Neuronal stem cell (in vitro differentiated cells): Measurements from ENCODE around the gene PTPRJ.

ENCODE experiments used
- DNase-seq: peaks from one replicate; pipeline ENCODE4 v3.0.0-alpha.2; 2013; ENCODE audit warnings: low spot score
- H2AFZ ChIP-seq: one replicate; pipeline ENCODE4 v1.6.1; 2013; ENCODE audit warnings: mild to moderate bottlenecking, low read length, inconsistent platforms
- H2AK5ac ChIP-seq: 2 replicates; pipeline ENCODE4 v1.6.1; 2013; ENCODE audit warnings: low read depth, mild to moderate bottlenecking, inconsistent platforms, low read length, moderate library complexity, mixed read lengths
- H2BK120ac ChIP-seq: 2 replicates; pipeline ENCODE4 v1.6.1; 2013; ENCODE audit warnings: low read depth, mild to moderate bottlenecking, inconsistent platforms, low read length, moderate library complexity, mixed read lengths
- H2BK12ac ChIP-seq: one replicate; pipeline ENCODE4 v1.6.1; 2013; ENCODE audit warnings: low read length, inconsistent platforms
- H2BK15ac ChIP-seq: 2 replicates; pipeline ENCODE4 v1.6.1; 2013; ENCODE audit warnings: mild to moderate bottlenecking, low read length, inconsistent platforms, mixed read lengths
- H2BK5ac ChIP-seq: one replicate; pipeline ENCODE4 v1.6.1; 2013; ENCODE audit warnings: inconsistent platforms, mild to moderate bottlenecking, low read length, moderate library complexity
- H3K14ac ChIP-seq: one replicate; pipeline ENCODE4 v1.6.1; 2013; ENCODE audit warnings: low read length, inconsistent platforms
- H3K18ac ChIP-seq: 2 replicates; pipeline ENCODE4 v1.6.1; 2013; ENCODE audit warnings: low read length, inconsistent platforms
- H3K23ac ChIP-seq: 2 replicates; pipeline ENCODE4 v1.6.1; 2013; ENCODE audit warnings: low read depth, mild to moderate bottlenecking, mixed read lengths, low read length, inconsistent platforms; ENCODE audit not compliant: poor library complexity
- H3K27ac ChIP-seq: replicated peaks from 3 replicates; pipeline ENCODE4 v1.5.1; 2013; ENCODE audit warnings: low read length, inconsistent platforms
- H3K27me3 ChIP-seq, 3 experiments: 2 replicates each; pipeline ENCODE4 v1.6.1; 2013; ENCODE audit warnings: low read length in 3 of 3, mild to moderate bottlenecking in 2 of 3, inconsistent platforms in 1 of 3, low read depth in 1 of 3, mixed read lengths in 1 of 3, moderate library complexity in 1 of 3; ENCODE audit not compliant: control insufficient read depth in 3 of 3, insufficient read depth in 3 of 3
- H3K36me3 ChIP-seq, 2 donors: replicated peaks in 1 of 2; 2 replicates each; pipeline ENCODE4 v1.6.1; 2013; ENCODE audit warnings: low read length in 2 of 2; ENCODE audit not compliant: control insufficient read depth in 2 of 2, insufficient read depth in 2 of 2
- H3K4ac ChIP-seq: 2 replicates; pipeline ENCODE4 v1.6.1; 2013; ENCODE audit warnings: inconsistent platforms, mild to moderate bottlenecking, low read length, moderate library complexity
- H3K4me1 ChIP-seq, 2 donors: 1 replicate in 1 of 2; 2 replicates in 1 of 2; pipeline ENCODE4 v1.6.1; 2013; ENCODE audit warnings: low read length in 2 of 2, low read depth in 1 of 2; ENCODE audit not compliant: control insufficient read depth in 2 of 2, insufficient read depth in 1 of 2
- H3K4me2 ChIP-seq: one replicate; pipeline ENCODE4 v1.6.1; 2013; ENCODE audit warnings: mild to moderate bottlenecking, low read length, inconsistent platforms; ENCODE audit not compliant: insufficient read depth, poor library complexity, severe bottlenecking
- H3K4me3 ChIP-seq, 2 donors: 2 replicates each; pipeline ENCODE4 v1.5.1; 2013; ENCODE audit warnings: low read length in 2 of 2, mild to moderate bottlenecking in 2 of 2, inconsistent platforms in 1 of 2, moderate library complexity in 1 of 2
- H3K79me1 ChIP-seq: one replicate; pipeline ENCODE4 v1.6.1; 2013; ENCODE audit warnings: low read depth, mild to moderate bottlenecking, inconsistent platforms, low read length, moderate library complexity
- H3K9ac ChIP-seq: one replicate; pipeline ENCODE4 v1.6.1; 2013; ENCODE audit warnings: mild to moderate bottlenecking, low read depth, low read length, inconsistent platforms; ENCODE audit not compliant: poor library complexity
- H3K9me3 ChIP-seq, 2 donors: replicated peaks in 1 of 2; 2 replicates each; pipeline versions ENCODE3 to v1.6.1; 2013; ENCODE audit warnings: low read length in 2 of 2, mild to moderate bottlenecking in 2 of 2, inconsistent platforms in 1 of 2, low read depth in 1 of 2, mixed read lengths in 1 of 2, moderate library complexity in 1 of 2; ENCODE audit not compliant: control insufficient read depth in 2 of 2, insufficient read depth in 1 of 2
- H4K8ac ChIP-seq: one replicate; pipeline ENCODE4 v1.6.1; 2013; ENCODE audit warnings: low read depth, mild to moderate bottlenecking, inconsistent platforms, low read length, moderate library complexity
- H4K91ac ChIP-seq: one replicate; pipeline ENCODE4 v1.6.1; 2013; ENCODE audit warnings: low read length, low read depth, mild to moderate bottlenecking, inconsistent platforms; ENCODE audit not compliant: poor library complexity
- WGBS, 2 donors: extraction: QIAGEN DNeasy Blood & Tissue Kit; methylation state at CpG; one replicate each; pipeline ENCODE4 v1.1.7; 2013; ENCODE audit warnings: missing lambda C conversion rate in 2 of 2, mixed read lengths in 1 of 2; ENCODE audit not compliant: insufficient read length in 2 of 2, insufficient replicate concordance in 1 of 2; ENCODE audit errors: extremely low coverage in 2 of 2; 5-methylcytosine and 5-hydroxymethylcytosine counted together

Gene PTPRJ

DNA sequence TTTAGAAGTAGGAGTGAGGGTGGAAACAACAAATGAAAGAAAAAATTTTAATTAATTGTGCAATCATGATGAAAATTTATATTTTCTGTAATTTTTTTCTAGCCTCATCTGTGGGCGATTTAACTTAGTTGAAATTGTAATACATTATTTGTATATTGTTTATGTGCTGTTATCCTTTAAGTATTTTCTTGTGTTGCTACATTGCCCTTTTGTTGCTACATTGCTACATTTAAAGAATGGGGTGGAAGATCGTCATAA lies 130.1 kb downstream of the PTPRJ start:
- H3K27me3 ChIP-seq: no peaks in the 10 kb centered on the region
- no CpG with 5 or more reads among the region's 2 CpGs for WGBS, 2 donors
- peaks cover 0 to 2% of the 10 kb centered on the region in 2 donors for H3K36me3 ChIP-seq
- peaks cover 3 to 17% of the 10 kb centered on the region in 2 donors for H3K9me3 ChIP-seq
- no peak overlapping the region for H3K4me3 ChIP-seq
- no peak overlapping the region for H2AK5ac ChIP-seq
- no peak overlapping the region for H3K23ac ChIP-seq
- H3K27ac ChIP-seq: no peak overlapping the region
- H3K4me2 ChIP-seq: no peak overlapping the region
- H3K9ac ChIP-seq: no peak overlapping the region
- no peak overlapping the region for H4K8ac ChIP-seq
- peaks cover 3% of the 10 kb centered on the region for H3K79me1 ChIP-seq
- H3K4me1 ChIP-seq: peaks cover 9 to 10% of the 10 kb centered on the region in 2 donors
- no peak overlapping the region for H2BK120ac ChIP-seq
- H2BK15ac ChIP-seq: no peak overlapping the region
- no peak overlapping the region for H2AFZ ChIP-seq
- H3K18ac ChIP-seq: no peak overlapping the region
- no peak overlapping the region for H3K4ac ChIP-seq
- DNase-seq: no peak
- H2BK5ac ChIP-seq: no peak overlapping the region
- H4K91ac ChIP-seq: no peak overlapping the region
- no peak overlapping the region for H3K14ac ChIP-seq
- H2BK12ac ChIP-seq: no peak overlapping the region

DNA sequence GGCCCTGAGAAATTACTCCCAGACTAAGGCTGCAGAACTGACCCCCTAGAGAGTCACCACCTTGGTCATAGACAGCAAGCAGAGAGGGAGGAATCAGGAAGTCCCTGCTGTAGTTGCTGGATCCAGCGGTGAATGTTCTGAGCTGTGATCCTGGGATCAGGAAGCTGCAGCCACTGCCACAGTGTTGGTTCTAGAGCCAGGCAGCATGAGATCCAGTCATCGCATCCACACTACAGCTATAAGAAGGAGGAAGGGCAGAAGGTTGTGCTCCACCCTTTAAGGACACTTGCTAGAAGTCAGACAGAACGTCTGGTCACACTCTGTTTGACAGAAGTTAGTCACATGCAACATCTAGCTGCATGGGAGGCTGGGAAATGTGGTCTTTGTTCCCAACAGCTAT lies 131.5 kb downstream of the PTPRJ start:
- Histone ChIP-seq H3K36me3 (peaks cover 0 to 2% of the 10 kb centered on the region in 2 donors), H2AFZ (no peak overlapping the region), H3K14ac (no peak overlapping the region), H3K4me2 (no peak overlapping the region), H2BK15ac (no peak overlapping the region), H3K4ac (no peak overlapping the region), H2AK5ac (no peak overlapping the region), H4K8ac (no peak overlapping the region), H3K4me3 (no peak overlapping the region), H3K27ac (no peak overlapping the region), H3K9me3 (peaks cover 3 to 27% of the 10 kb centered on the region in 2 donors), H3K9ac (no peak overlapping the region), H2BK5ac (no peak overlapping the region), H3K18ac (no peak overlapping the region), H3K27me3 (no peaks in the 10 kb centered on the region), H3K23ac (no peak overlapping the region), H2BK12ac (no peak overlapping the region), H2BK120ac (no peak overlapping the region), H3K79me1 (peaks cover 3% of the 10 kb centered on the region), H4K91ac (no peak overlapping the region), H3K4me1 (peaks cover 9 to 10% of the 10 kb centered on the region in 2 donors)
- no CpG with 5 or more reads among the region's 3 CpGs for WGBS, 2 donors
- DNase-seq: no peak

GRCh38 chr11:48114740-48115139 lies 134.4 kb downstream of the PTPRJ start:
- no CpG with 5 or more reads among the region's 1 CpG for WGBS, 2 donors
- no peak overlapping the region for H3K27ac ChIP-seq
- no peak overlapping the region for H4K8ac ChIP-seq

GRCh38 chr11:48116437-48117228 lies 136.3 kb downstream of the PTPRJ start:
- Histone ChIP-seq H3K14ac (no peak overlapping the region), H3K9me3 (peaks cover 3 to 27% of the 10 kb centered on the region in 2 donors), H3K4ac (no peak overlapping the region), H3K27ac (no peak overlapping the region), H3K27me3 (no peaks in the 10 kb centered on the region), H3K9ac (no peak overlapping the region), H2BK5ac (no peak overlapping the region), H3K79me1 (no peaks in the 10 kb centered on the region), H2BK15ac (no peak overlapping the region), H3K23ac (no peak overlapping the region), H3K4me3 (no peak overlapping the region), H3K4me1 (no peaks in the 10 kb centered on the region), H4K91ac (no peak overlapping the region), H2BK12ac (no peak overlapping the region), H3K4me2 (no peak overlapping the region), H2BK120ac (no peak overlapping the region), H3K18ac (no peak overlapping the region), H2AK5ac (no peak overlapping the region), H2AFZ (no peak overlapping the region), H4K8ac (no peak overlapping the region), H3K36me3 (peaks cover 3 to 4% of the 10 kb centered on the region in 2 donors)
- DNase-seq: no peak

More at GRCh38 chr11:48114740-48115139, 134.4 kb downstream of the PTPRJ start:
- Histone ChIP-seq H3K9ac (no peak overlapping the region), H3K79me1 (no peaks in the 10 kb centered on the region), H3K9me3 (peaks cover 3 to 27% of the 10 kb centered on the region in 2 donors), H4K91ac (no peak overlapping the region), H2BK12ac (no peak overlapping the region), H3K27me3 (no peaks in the 10 kb centered on the region), H3K4me3 (no peak overlapping the region), H3K36me3 (peaks cover 0 to 3% of the 10 kb centered on the region in 2 donors), H2BK15ac (no peak overlapping the region), H3K4me1 (peaks cover 0 to under 1% of the 10 kb centered on the region in 2 donors), H3K4ac (no peak overlapping the region), H3K14ac (no peak overlapping the region), H3K4me2 (no peak overlapping the region), H2AK5ac (no peak overlapping the region), H3K18ac (no peak overlapping the region), H2AFZ (no peak overlapping the region), H2BK5ac (no peak overlapping the region), H3K23ac (no peak overlapping the region), H2BK120ac (no peak overlapping the region)
- no peak for DNase-seq
